Measurements from ENCODE around the gene AFF1. TPM values are rescaled to one million over a fixed set of nuclear protein-coding genes. Genes with fewer than 3 reads are reported as not detected.

Gene AFF1
- total RNA-seq, 1 experiment from 2014 or later, result 23.9 TPM

GRCh38 chr4:87052615-87053014 lies 117.8 kb downstream of the AFF1 start:
- ATAC-seq, result no peak
- Histone ChIP-seq H3K4me1 (ENCODE audit: control insufficient read depth, insufficient read depth, low read length) (no peaks in the 10 kb centered on the region; the same call in 1 of the 2 replicates), H3K4me3 (ENCODE audit: low read depth in 2 of 2, low read length in 2 of 2) (no peak overlapping the region), H3K9me3 (ENCODE audit: control insufficient read depth, insufficient read depth, low read depth, low read length) (no peaks in the 10 kb centered on the region), H3K27me3 (ENCODE audit: control insufficient read depth, insufficient read depth, low read length) (no peaks in the 10 kb centered on the region), H3K27ac (ENCODE audit: low read length) (no peak overlapping the region), H3K36me3 (ENCODE audit: control insufficient read depth, insufficient read depth, low read length) (no peaks in the 10 kb centered on the region; the same call in 1 of the 2 replicates)
- intact Hi-C loops (cut with micrococcal nuclease; ENCODE audit: unreplicated experiment), result no loop called here
- DNase-seq (ENCODE audit: low read depth, low spot score), result no peak
- BruUV-seq (replicated peaks), result no TSS peak
- in situ Hi-C loops (cut with HindIII; ENCODE audit: low pct_unique_long_range_greater_than_20kb, low sequenced_read_pairs), result no loop called here
- no peak for TF ChIP-seq POLR2AphosphoS5 (IDR thresholded peaks at IDR 0.05; ENCODE audit: low read depth, low read length)
- TF ChIP-seq TCF7L2 (IDR thresholded peaks at IDR 0.05; ENCODE audit: low read depth, low read length), result no peak
- TF ChIP-seq REST (IDR thresholded peaks at IDR 0.05; ENCODE audit: insufficient read depth in 1 of 2, low read depth in 2 of 2, low read length in 1 of 2), result no peak
- no peak for TF ChIP-seq CTCF (IDR thresholded peaks at IDR 0.05)
- no peak for TF ChIP-seq SIN3A (IDR thresholded peaks at IDR 0.05; ENCODE audit: borderline replicate concordance, insufficient read depth, low read depth, low read length)
- ChIA-PET CTCF (no interaction called here), POLR2A (no interaction called here)

GRCh38 chr4:87053176-87053658 lies 118.4 kb downstream of the AFF1 start:
- TF ChIP-seq REST (IDR thresholded peaks at IDR 0.05; ENCODE audit: insufficient read depth in 1 of 2, low read depth in 2 of 2, low read length in 1 of 2) (no peak), TCF7L2 (IDR thresholded peaks at IDR 0.05; ENCODE audit: low read depth, low read length) (no peak), POLR2AphosphoS5 (IDR thresholded peaks at IDR 0.05; ENCODE audit: low read depth, low read length) (no peak), CTCF (IDR thresholded peaks at IDR 0.05) (no peak), SIN3A (IDR thresholded peaks at IDR 0.05; ENCODE audit: borderline replicate concordance, insufficient read depth, low read depth, low read length) (no peak)
- H3K27ac ChIP-seq (ENCODE audit: low read length), result no peak overlapping the region

More at GRCh38 chr4:87053176-87053658, 118.4 kb downstream of the AFF1 start:
- no peak for DNase-seq (ENCODE audit: low read depth, low spot score)
- no peaks in the 10 kb centered on the region for H3K27me3 ChIP-seq (ENCODE audit: control insufficient read depth, insufficient read depth, low read length)
- H3K36me3 ChIP-seq (ENCODE audit: control insufficient read depth, insufficient read depth, low read length), result no peaks in the 10 kb centered on the region; the same call in 1 of the 2 replicates
- POLR2A ChIA-PET, result no interaction called here
- CTCF ChIA-PET, result no interaction called here
- no peak for ATAC-seq
- in situ Hi-C loops (cut with HindIII; ENCODE audit: low pct_unique_long_range_greater_than_20kb, low sequenced_read_pairs), result no loop called here
- no peak overlapping the region for H3K4me3 ChIP-seq (ENCODE audit: low read depth in 2 of 2, low read length in 2 of 2)
- intact Hi-C loops (cut with micrococcal nuclease; ENCODE audit: unreplicated experiment), result no loop called here
- H3K4me1 ChIP-seq (ENCODE audit: control insufficient read depth, insufficient read depth, low read length), result no peaks in the 10 kb centered on the region; the same call in 1 of the 2 replicates
- H3K9me3 ChIP-seq (ENCODE audit: control insufficient read depth, insufficient read depth, low read depth, low read length), result no peaks in the 10 kb centered on the region
- BruUV-seq (replicated peaks), result no TSS peak

Measured in Panc1 (cell line).